ENCODE data around the gene UQCR11.

GRCh38 chr19:1567848-1568227 lies 37.4 kb downstream of the UQCR11 start:
- TF ChIP-seq CTCF (IDR thresholded peaks at IDR 0.05; ENCODE audit: low read depth, low read length, poor library complexity, severe bottlenecking) (no peak), EZH2phosphoT487 (IDR thresholded peaks at IDR 0.05; ENCODE audit: borderline replicate concordance, low read length) (no peak)
